Measurements from ENCODE around the gene ZMAT2. TPM values are rescaled to one million over a fixed set of nuclear protein-coding genes. Genes with fewer than 3 reads are reported as not detected.

The ZMAT2 gene
- total and polyA plus RNA-seq, 2 donors (not counting 3 experiments of a cell fraction or from before 2014, with no cell fraction given): 49.0 to 58.0 TPM

DNA sequence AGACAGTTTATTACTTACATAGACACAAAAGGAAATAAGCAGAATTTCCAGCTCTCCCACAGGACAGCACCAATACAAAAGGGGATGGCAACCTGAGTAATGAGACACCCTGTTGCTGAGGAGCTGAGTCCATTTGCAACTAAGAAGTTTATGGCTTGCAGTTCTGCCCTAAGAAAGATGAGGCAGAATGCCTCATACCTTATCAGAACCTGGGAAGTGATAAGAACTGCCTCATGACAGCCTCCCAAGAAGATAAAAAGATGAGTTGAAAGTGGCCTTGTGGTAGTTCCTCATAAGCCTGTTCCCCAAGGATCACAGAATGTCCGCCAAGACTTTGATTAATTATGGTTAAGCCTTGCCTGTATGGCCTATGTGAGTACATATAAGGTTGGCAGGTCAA, 41.7 kb downstream of the ZMAT2 start:
- H3K27ac ChIP-seq (ENCODE audit: insufficient read depth, low read depth, low read length): no peak overlapping the region
- TF ChIP-seq, protein P1, sequence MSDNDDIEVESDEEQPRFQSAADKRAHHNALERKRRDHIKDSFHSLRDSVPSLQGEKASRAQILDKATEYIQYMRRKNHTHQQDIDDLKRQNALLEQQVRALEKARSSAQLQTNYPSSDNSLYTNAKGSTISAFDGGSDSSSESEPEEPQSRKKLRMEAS (IDR thresholded peaks at IDR 0.05; ENCODE audit: insufficient read depth, insufficient read length): no peak
- TF ChIP-seq JUN (IDR thresholded peaks at IDR 0.05; ENCODE audit: borderline replicate concordance, insufficient read depth, insufficient read length, low read depth) (no peak), POLR2AphosphoS5 (IDR thresholded peaks at IDR 0.05; ENCODE audit: insufficient read depth, low read depth, low read length) (no peak), EZH2 (IDR thresholded peaks at IDR 0.05; ENCODE audit: borderline replicate concordance, low read depth, low read length, severe bottlenecking) (no peak), FOS (IDR thresholded peaks at IDR 0.05; ENCODE audit: borderline replicate concordance, insufficient read depth, low read length) (no peak), MYC (IDR thresholded peaks at IDR 0.05; ENCODE audit: low read depth, low read length) (no peak), GATA2 (IDR thresholded peaks at IDR 0.05; ENCODE audit: insufficient read depth, insufficient read length, low read depth, low read length) (no peak), POLR2A (IDR thresholded peaks at IDR 0.05; ENCODE audit: low read depth, low read length) (no peak)
- TF ChIP-seq, protein P2, sequence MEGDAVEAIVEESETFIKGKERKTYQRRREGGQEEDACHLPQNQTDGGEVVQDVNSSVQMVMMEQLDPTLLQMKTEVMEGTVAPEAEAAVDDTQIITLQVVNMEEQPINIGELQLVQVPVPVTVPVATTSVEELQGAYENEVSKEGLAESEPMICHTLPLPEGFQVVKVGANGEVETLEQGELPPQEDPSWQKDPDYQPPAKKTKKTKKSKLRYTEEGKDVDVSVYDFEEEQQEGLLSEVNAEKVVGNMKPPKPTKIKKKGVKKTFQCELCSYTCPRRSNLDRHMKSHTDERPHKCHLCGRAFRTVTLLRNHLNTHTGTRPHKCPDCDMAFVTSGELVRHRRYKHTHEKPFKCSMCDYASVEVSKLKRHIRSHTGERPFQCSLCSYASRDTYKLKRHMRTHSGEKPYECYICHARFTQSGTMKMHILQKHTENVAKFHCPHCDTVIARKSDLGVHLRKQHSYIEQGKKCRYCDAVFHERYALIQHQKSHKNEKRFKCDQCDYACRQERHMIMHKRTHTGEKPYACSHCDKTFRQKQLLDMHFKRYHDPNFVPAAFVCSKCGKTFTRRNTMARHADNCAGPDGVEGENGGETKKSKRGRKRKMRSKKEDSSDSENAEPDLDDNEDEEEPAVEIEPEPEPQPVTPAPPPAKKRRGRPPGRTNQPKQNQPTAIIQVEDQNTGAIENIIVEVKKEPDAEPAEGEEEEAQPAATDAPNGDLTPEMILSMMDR (IDR thresholded peaks at IDR 0.05; ENCODE audit: extremely low read depth in 1 of 2, insufficient read depth in 1 of 2, low read depth in 1 of 2, low read length in 2 of 2): no peak
- H3K4me1 ChIP-seq (ENCODE audit: control insufficient read depth, extremely low read depth, insufficient read depth, low read length): no peaks in the 10 kb centered on the region
- H2AFZ ChIP-seq (ENCODE audit: low read depth, low read length): no peak overlapping the region
- H3K79me2 ChIP-seq (ENCODE audit: control insufficient read depth, insufficient read depth, low read length): no peaks in the 10 kb centered on the region
- no peaks in the 10 kb centered on the region for H3K27me3 ChIP-seq (ENCODE audit: control insufficient read depth in 2 of 2, insufficient read depth in 2 of 2, low read length in 2 of 2)
- no TSS peak for BruUV-seq (replicated peaks)
- intact Hi-C loops (cut with micrococcal nuclease) (no loop called here), dilution Hi-C loops (cut with MboI; ENCODE audit: extremely low pct_ligation_motif_present, low sequenced_read_pairs) (no loop called here)
- CTCF ChIA-PET: no interaction called here
- H3K4me3 ChIP-seq (replicated peaks in 1 of 3; ENCODE audit: insufficient read depth in 1 of 3, low read depth in 1 of 3, low read length in 3 of 3): no peak overlapping the region
- FAIRE-seq (no peak), DNase-seq (ENCODE audit: low read depth, low spot score) (no peak)
- H4K20me1 ChIP-seq (replicated peaks; ENCODE audit: control insufficient read depth, extremely low read depth, insufficient read depth, low read length): no peaks in the 10 kb centered on the region
- no peaks in the 10 kb centered on the region for H3K9me3 ChIP-seq (replicated peaks; ENCODE audit: control insufficient read depth, insufficient read depth, low read length)
- H3K9me1 ChIP-seq (replicated peaks; ENCODE audit: control insufficient read depth, extremely low read depth, insufficient read depth, low read length): no peaks in the 10 kb centered on the region
- H3K4me2 ChIP-seq (ENCODE audit: insufficient read depth, low read length): no peak overlapping the region
- no peaks in the 10 kb centered on the region for H3K36me3 ChIP-seq (ENCODE audit: control insufficient read depth in 2 of 2, extremely low read depth in 1 of 2, insufficient read depth in 2 of 2, low read length in 2 of 2)
- H3K9ac ChIP-seq (replicated peaks; ENCODE audit: extremely low read depth, insufficient read depth, low read length): no peak overlapping the region
- POLR2A ChIA-PET: no interaction called here

Measured in endothelial cell of umbilical vein (primary cell).